ENCODE data around the gene MAP3K14.

DNA sequence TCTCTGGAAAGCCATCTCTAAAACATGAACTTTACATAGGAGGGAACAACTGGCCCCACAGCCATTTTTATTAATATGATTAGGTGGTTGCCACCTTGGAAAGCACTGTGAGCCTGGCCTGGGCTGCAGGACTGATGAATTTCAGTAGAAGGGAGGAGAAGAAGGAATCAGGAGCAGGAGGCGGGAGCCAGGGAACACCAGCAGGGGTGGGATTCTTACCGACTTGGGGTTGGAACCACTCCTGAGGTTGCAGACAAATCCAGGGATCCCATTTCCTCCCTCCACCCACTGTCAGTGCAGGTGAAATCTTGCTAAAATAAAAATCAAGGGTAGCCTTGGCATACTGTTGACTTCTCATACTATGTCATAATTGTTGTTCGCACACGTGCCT lies 16.9 kb upstream of the MAP3K14 start:
- TF ChIP-seq, protein P1, sequence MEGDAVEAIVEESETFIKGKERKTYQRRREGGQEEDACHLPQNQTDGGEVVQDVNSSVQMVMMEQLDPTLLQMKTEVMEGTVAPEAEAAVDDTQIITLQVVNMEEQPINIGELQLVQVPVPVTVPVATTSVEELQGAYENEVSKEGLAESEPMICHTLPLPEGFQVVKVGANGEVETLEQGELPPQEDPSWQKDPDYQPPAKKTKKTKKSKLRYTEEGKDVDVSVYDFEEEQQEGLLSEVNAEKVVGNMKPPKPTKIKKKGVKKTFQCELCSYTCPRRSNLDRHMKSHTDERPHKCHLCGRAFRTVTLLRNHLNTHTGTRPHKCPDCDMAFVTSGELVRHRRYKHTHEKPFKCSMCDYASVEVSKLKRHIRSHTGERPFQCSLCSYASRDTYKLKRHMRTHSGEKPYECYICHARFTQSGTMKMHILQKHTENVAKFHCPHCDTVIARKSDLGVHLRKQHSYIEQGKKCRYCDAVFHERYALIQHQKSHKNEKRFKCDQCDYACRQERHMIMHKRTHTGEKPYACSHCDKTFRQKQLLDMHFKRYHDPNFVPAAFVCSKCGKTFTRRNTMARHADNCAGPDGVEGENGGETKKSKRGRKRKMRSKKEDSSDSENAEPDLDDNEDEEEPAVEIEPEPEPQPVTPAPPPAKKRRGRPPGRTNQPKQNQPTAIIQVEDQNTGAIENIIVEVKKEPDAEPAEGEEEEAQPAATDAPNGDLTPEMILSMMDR (IDR thresholded peaks at IDR 0.05), result no peak
- TF ChIP-seq EZH2phosphoT487 (IDR thresholded peaks at IDR 0.05), result no peak

Data from neural progenitor cell (in vitro differentiated cells).